GM19240 (cell line): ENCODE data around the gene ZAP70.

Experiments
- DNase-seq: peaks from one replicate; pipeline ENCODE4 v3.0.0; 2011; ENCODE audit warnings: low spot score; ENCODE audit not compliant: insufficient read length

ZAP70 gene

DNA sequence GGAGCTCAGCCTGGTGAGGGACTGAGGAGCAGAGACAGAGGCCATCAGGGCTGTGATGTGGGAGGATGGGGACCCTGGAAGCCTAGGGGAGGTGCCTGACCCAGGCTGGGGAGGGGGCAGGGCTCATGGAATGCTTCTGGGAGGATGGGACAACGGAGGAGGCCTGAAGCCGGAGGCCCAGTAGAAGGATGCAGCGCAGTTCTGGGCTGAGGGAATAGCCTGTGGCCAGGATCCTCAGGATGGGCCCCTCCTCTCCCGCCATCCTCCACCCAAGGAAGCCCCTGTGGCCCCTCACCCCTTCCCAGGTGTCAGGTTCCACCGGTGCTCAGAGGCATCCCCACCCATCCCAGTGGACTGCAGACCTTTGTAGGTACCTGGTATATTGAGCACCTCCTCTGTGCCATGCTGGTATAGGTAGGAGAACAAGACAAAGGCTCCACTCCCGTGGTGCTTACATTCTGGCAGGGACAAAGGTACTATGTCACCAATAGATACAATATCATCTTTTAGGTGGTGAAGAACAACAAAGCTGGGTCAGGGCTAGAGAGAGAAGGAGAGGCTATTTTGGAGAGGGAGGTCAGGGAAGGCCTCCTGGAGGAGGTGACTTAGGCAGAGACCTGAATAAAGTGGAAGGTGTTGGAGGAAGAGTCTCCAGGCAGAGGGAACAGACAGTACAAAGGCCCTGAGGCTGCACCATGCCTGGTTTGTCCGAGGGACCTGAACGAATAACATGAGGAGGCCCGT, 2.7 kb downstream of the ZAP70 start:
- no peak for DNase-seq

- no peak for DNase-seq
Observed at GRCh38 chr2:97716695-97717612, 3.6 kb downstream of the ZAP70 start.

DNA sequence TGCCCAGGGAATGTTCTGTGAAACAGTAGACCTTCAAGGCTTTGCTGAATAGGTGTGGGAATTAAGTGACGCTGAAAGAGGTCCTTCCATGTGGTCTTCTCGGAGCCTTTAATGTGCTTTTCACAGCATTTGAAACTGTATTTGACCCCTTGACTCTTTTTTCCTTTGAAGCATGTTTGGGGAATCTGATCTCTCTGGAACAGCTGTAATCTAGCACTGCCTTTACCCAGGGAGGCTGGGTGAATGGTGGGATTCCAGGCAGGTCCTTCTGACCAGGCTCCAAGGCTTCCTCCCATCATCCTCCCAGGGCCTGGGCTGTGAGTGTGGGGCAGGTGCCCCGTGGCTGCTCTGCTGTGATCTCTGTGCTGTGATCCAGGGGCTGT, 4.2 kb downstream of the ZAP70 start:
- DNase-seq: no peak

- DNase-seq: peak; percentile 75
Observed at GRCh38 chr2:97718051-97718882, 4.9 kb downstream of the ZAP70 start.

DNA sequence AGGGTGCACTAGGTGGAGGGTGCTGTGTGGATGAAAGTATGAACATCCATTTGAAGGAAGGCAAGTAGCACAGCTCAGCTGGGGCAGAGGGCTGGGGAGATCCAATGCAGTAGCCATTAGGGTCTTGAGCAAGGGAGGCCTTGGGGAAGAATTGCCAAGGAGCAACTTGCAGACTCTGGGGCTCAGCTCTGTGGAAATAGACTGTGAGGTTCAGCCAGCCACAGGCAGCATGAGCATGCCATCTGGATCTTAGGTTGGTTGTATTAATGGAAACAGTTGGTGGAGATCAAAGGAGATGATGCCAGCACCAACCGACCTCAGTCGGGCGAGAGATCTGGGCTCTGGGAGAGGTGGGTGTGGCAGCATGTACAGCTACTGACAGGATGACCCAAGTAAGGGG, 5.6 kb downstream of the ZAP70 start:
- DNase-seq: no peak

DNA sequence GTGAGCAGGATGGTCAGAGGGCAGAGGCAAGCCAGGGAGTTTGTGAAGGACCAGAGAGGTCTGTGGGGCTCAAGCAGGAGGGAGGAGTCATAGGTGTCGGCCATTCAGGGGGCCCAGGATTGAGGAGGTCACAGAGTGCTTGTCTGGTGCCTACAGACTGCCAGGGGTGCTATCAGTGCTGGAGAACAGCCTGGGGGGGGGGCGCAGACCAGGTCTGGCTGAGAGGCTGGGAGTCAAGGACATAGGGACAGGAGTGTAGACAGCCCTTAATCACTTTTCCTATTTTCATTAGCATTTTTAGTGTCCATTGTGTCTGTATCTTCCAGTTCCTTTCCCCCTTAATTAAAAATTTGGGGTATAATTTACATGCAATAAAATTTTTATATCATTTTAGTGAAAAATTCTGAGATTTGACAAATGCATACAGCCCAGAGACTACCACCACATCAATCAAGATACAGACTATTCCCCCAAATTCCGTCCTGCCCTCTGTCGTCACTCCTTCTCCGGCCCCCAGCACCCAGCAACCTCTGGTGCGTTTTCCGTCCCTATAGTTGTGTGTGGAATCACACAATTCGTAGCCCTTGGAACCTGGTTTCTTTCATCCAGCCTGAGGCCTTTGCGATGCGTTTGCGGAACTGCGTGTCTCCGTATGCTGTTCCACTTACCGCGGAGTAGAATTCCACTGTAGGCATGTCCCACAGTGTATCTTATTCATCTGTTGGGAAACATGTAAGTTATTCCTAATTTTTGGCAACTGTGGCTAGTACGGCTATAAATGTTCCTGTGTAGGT, 6.2 kb downstream of the ZAP70 start:
- DNase-seq: no peak

DNA sequence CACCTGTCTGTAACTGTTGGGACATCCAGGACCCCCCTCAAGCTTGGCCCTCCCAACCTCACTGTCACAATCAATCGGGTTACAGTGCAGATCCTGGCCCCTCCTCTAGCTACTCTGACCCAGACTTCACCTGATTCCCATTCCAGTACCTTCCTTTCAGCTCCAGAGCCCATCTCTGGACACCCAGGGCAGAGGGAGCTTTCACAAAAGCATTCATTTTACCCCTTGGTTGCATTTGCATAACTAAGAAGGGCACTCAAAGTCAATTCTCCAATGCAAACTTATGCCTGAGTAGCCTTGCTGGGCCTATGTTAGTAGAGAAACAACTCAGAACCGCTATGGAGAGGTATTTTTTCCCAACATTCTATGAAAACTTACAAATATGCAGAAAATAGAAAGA, 7.4 kb downstream of the ZAP70 start:
- DNase-seq: no peak

- no peak for DNase-seq
Observed at GRCh38 chr2:97722227-97722626, 8.9 kb downstream of the ZAP70 start.

DNA sequence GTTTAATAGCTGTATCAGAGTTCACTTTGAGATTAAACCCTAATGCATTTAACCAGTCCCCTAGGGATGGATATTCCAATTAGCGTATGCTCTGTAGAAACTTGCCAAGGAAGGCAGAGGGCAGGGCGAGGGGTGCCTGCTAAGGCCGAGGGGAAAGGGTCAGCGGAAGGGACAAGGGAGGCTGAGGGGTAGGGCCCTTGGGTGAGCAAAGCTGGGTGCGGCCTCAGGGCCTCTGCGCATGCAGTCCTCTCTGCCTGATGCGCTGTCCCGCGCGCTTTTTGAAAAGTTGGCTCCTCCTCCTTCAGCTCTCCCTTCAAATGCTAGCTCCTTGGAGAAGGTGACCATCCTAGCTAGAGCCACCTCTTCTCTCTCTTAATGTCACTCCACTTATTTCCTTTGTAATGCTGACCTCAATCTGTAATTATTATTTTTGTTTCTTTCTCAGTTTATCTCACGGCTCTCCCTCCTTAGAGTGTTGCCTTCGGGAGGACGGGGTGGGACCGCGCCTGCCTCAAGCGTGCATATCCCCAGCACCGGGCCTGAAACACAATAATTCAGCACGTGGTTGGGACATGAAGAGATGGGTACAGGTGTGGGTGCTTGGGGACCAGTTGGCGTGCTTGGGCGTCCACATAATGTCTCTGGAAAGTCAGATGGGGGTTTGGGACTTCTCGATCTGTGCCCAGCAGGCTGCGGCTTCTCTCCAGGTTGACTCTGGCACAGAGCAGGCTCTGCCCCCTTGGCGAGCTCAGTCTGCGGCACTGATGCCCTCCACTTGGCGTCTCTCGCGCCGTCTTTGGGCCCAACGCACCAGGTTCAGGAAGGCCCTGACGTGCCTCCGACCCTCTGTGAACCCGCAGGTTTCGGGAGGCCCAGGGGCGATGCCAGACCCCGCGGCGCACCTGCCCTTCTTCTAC, 10.0 kb downstream of the ZAP70 start:
- DNase-seq: no peak

DNA sequence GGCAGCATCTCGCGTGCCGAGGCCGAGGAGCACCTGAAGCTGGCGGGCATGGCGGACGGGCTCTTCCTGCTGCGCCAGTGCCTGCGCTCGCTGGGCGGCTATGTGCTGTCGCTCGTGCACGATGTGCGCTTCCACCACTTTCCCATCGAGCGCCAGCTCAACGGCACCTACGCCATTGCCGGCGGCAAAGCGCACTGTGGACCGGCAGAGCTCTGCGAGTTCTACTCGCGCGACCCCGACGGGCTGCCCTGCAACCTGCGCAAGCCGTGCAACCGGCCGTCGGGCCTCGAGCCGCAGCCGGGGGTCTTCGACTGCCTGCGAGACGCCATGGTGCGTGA, 10.7 kb downstream of the ZAP70 start:
- DNase-seq: no peak

DNA sequence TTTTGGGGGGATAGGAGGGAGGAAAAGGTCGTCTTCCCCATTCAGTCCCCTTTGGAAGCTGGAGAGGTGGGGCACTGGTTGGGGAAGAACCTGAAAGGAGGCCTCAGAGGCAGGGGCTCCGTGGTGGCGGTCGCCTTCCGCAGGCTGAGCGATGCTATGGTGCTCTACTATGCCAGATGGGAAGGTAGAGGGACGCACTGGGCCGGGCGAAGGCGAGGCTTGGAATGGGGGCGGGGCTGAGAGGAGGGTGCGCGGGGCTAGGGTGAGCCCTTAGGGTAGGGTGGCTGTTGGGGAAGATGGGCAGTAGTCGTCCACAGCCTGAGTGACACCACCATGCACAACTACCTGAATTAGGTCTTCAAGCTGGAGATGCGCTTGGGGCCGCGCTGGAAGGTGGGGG, 11.1 kb downstream of the ZAP70 start:
- no peak for DNase-seq

DNA sequence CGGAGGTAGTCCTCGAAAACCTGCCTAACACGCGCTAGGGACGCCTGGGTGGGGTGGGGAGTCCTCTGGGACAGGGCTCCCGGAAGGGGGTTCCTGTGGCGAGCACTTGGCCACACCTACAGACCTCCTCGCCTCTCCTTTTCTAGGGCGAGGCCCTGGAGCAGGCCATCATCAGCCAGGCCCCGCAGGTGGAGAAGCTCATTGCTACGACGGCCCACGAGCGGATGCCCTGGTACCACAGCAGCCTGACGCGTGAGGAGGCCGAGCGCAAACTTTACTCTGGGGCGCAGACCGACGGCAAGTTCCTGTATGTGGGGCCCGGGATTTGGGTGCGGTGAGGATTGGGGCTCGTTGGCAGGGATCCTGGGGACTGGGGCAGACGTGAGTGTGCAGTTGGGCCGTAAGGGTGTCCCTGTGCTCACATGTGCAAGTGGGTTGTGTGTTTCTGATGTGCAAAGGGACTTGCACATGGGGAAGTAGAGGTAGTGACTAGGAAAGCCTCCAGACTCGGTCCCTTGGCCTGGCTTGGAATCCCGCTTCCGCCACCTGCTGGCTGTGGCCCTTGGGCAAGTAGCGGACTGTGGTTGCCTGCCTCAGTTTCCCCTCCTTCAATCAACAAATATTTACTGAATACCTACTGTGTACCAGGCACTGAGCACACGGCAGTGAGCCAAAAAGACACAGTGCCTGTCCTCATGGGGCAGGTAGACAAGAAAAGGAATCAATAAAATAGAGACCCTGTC, 11.7 kb downstream of the ZAP70 start:
- DNase-seq: no peak

GRCh38 chr2:97726261-97727064, 13.1 kb downstream of the ZAP70 start:
- DNase-seq: no peak

- DNase-seq: no peak
Observed at GRCh38 chr2:97727296-97727695, 13.9 kb downstream of the ZAP70 start.

- no peak for DNase-seq
Observed at GRCh38 chr2:97728091-97728731, 14.8 kb downstream of the ZAP70 start.

DNA sequence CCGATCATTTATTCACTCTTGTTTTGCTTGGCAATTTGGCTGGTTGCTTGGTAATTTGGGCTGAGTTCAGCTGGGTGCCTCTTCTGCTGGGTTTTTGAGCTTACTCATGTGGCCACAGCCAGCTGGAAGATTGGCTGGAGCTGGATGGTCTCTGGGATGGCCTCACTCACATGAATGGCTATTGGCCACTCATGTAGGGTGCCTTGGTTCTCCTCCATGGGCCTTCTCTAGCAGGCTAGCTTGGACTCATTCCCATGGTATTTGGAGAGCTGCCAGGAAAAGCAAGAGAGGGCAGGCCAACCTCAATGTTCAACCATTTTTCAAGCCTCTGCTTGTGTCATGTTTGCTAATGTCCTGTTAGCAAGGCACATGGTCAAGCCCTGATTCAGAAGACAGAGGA, 16.9 kb downstream of the ZAP70 start:
- DNase-seq: no peak

DNA sequence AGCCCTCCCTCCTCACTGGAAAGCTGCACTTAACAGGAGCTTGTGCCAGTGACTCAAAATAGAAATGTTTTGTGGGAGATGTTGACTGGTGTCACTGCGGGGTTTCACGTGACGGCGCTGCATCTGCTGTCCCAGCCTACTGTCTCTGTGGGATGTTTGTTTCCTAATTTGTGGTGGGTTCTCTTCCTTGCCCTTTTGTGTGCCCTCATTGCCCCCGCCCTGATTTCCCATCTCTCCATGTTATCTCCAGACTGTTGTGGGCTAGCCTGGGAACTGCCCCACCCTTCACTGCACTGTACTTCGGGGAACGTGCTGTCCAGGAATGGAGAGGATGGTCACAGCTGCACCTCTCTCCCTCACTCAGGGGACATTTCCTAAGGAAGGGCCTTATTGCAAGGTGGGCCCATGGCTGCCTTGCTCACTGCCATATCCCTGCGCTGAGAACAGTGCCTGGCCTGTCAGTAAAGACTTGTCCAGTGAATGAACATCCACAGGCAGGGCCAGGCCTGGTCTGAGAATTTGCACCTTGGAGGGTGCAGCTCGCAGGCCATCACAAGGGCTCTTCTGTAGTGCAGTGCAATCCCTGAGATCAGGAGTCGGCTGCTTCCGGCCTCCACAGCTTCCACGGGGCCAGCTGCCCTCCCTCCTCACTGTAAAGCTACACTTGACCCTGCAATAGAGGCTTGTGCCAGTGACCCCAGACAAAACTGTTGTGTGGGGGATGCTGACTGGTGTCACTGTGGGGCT, 18.1 kb downstream of the ZAP70 start:
- no peak for DNase-seq
